HG03342 (cell line): ENCODE measurements around the gene IL1RL2.

Experiments used
- ATAC-seq: cut with Tn5 transposase; IDR thresholded peaks from one replicate; pipeline ENCODE4 v1.9.1; 2021; ENCODE audit warnings: mild to moderate bottlenecking, moderate library complexity; ENCODE audit not compliant: unreplicated experiment

IL1RL2 gene

DNA sequence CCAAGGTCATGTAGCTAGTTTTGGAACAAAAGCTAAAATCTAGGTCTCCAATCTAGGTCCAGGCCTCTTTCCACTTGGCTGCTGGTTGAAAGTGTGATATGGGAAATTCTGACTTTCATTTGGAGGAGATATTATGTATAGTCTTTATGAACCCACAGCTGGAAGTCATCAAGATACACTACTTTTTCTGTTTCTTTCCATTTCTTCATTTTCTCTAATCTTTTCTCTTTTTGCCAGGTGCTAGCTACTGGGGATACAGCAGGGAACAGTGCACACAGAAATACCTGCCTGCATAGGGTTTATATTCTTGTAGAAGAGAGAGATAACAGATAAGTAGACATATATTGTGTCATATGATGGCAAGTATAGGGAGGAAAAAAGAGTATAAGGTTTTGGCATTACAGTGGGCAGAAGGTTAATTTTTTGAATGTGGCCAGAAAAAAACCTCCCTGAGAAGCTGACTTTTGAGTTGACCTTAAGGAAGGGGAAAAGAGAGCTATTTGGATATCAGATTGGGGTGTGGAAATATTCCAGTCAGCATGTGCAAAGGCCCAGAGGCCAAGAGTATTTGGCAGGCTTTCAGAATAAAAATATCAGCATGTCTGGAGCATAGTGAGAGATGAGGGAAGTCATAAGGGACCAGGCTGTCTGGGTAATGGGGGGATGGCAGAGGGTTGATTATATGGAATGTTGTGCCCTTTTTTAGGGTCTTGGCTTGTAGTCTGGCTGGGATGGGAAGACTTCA, 28.6 kb upstream of the IL1RL2 start:
- no peak for ATAC-seq

DNA sequence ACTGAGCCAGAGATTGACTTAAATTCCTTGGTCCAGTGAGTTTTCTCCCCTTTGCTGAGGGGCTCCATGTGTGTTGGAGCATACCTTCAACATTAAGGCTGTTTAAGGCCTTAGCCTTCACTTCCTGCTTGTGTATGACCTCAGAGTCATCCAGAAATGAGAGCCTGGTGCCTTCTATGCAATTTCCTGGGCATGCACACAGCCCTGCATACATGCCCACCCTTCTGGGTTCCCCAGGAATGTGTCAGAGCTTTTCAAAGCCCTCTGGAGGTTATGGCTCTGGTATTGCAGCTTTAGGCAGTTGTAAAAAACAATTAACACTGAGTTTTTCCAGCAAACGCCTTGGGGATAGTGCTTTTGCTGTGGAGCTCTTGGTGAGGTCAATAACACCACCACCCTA, 27.5 kb upstream of the IL1RL2 start:
- no peak for ATAC-seq

DNA sequence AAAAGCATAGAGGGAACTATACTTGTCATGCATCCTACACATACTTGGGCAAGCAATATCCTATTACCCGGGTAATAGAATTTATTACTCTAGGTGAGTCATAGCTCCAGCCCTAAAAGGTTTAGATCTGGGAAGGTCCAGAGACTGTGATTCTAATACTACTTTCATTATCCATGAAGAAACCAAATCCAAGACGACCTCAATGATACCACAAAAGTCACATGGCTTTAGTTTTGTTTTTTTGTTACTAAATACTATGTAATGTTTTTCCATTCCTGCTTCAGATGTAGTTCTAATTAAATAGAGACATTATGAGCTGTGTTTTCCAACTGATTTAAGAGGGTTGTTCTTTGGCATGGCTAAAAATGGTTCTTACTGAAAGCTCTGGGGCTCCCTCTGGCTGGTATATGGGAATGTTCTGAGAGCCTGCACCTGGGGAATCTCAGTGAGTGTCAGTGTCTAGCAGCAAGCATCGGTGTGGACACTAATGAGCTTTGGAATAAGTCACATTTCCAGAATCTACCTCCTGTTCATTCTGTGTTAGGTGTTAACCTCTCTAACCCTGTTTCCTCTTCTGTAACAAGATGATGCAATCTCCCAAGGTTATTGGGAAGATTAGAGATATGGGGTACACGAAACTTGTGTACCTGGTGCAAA, 20.5 kb upstream of the IL1RL2 start:
- ATAC-seq = no peak

DNA sequence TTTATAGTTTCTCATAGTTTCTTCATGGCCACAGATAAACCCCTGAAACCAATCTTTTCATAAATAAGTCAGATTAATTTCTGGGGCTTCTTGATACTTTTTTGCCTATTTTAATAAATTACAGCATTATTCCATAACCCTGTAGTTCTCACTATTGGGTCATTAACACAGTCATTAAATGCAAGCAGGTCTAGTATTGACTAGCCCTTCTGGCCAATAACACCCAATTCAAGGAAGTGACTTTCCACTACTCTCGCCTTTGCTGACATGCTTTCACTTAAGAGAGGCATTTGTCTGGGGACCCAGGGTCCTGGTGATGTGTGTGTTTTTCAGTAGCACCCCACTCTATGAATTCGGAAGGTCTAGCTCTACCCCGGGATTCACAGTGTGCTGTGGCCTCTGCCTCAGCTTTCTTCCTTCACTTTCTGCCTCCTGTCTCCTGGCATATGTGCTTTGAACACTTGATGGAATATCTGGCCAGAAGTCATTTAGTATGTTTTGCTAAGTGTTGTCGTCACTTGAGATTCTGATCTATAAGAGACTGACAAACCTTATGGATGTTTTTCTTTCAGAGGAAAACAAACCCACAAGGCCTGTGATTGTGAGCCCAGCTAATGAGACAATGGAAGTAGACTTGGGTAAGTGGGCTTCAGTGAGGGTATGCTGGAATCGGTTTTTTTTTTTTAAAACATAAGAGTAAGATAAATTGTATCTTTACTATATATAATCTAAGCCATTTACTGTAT, 18.6 kb upstream of the IL1RL2 start:
- ATAC-seq = no peak

DNA sequence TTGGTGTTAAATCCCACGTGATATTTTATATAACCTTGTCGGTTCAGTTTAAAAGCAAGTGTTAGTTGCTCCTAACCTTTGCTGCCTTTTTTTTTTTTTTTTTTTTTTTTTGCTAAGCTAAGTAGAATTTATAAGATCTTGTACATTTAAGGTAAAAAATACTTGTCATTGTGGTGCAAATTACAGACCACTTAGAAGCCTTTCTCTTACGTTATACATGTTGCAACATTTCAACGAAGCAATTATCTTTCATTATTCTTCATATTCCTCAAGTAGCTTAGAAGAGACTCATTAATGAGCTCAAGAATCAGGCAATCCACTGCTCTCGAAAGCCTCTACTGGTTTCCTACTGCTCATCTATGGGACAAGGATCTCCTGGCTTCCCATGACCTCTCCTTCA, 14.9 kb upstream of the IL1RL2 start:
- no peak for ATAC-seq

DNA sequence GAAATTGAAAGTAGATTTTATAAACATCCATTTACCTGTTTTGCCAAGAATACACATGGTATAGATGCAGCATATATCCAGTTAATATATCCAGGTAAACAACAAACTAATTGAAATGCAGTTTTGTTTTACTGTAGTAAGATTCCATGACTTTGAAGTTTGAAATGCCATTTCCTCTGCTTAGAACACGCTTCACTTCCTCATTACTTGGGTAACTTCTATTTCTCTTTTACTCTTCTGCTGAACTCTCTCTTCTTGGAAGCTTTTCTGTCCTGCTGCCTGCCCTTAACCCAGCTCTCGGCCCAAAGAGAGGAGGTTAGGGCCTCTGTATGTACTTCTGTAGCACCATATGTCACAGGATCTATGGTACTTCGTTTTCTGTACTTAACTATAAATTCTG, 14.1 kb upstream of the IL1RL2 start:
- no peak for ATAC-seq

DNA sequence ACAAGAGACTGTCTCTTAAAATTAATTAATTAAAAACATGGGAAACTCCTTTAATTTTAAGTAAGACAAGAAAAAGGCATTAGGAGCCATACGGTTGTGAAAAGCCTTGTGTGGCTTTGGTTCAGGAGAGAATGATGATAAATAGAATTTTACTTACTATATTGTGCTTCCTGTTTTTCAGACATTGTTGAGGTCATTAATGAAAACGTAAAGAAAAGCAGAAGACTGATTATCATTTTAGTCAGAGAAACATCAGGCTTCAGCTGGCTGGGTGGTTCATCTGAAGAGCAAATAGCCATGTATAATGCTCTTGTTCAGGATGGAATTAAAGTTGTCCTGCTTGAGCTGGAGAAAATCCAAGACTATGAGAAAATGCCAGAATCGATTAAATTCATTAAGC, 10.7 kb upstream of the IL1RL2 start:
- no peak for ATAC-seq

DNA sequence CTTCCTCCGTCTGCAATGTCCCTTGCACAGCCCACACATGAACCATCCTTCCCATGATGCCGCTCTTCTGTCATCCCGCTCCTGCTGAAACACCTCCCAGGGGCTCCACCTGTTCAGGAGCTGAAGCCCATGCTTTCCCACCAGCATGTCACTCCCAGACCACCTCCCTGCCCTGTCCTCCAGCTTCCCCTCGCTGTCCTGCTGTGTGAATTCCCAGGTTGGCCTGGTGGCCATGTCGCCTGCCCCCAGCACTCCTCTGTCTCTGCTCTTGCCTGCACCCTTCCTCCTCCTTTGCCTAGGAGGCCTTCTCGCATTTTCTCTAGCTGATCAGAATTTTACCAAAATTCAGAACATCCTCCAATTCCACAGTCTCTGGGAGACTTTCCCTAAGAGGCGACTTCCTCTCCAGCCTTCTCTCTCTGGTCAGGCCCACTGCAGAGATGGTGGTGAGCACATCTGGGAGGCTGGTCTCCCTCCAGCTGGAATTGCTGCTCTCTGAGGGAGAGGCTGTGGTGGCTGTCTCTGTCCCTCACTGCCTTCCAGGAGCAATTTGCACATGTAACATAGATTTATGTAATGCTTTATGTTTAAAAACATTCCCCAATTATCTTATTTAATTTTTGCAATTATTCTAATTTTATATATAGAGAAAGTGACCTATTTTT, 8.9 kb upstream of the IL1RL2 start:
- no peak for ATAC-seq

DNA sequence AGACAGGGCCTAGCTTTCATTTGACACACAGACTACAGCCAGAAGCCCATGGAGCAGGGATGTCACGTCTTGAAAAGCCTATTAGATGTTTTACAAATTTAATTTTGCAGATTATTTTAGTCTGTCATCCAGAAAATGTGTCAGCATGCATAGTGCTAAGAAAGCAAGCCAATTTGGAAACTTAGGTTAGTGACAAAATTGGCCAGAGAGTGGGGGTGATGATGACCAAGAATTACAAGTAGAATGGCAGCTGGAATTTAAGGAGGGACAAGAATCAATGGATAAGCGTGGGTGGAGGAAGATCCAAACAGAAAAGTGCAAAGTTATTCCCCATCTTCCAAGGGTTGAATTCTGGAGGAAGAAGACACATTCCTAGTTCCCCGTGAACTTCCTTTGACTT, 7.8 kb upstream of the IL1RL2 start:
- no peak for ATAC-seq

DNA sequence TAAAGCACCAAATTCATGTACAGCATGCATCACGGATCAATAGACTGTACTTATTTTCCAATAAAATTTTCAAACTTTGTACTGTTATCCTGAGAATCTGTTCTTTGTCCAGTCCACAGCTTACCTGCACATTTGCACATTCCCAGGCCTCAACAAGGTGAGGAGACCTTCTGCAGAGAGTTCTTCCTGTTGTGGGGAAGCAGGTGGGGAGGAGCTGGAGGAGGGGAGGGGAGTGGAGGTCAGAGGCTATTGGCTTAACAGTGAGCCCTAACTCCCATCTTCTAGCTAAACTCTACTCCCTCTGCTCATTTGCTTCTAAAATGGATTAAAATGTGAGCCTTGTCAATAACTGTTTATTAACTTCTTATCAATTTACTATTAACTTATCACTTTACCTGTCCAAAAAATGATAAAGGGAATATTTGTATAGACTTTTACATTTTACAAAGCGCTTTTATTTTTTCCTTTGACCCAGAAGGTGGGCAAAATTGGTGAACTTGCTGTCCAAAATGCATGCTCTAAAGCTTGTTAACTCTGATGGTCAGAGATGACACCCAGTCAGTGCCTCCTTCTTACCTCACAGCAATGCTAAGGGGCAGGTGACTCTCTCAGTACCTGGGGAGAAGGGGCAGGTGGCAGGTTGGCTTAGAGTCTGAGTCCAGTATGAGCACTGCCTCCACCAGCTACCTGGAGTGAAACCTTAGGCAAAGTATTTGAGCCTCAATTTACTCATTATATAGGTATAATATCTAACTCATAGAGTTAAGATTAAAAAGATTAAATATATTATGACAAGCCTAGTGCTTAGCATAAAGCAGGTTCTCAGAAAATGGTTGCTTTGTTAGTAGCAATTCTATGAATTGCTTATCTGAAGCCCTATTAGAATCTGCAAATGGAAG, 6.8 kb upstream of the IL1RL2 start:
- ATAC-seq = no peak

DNA sequence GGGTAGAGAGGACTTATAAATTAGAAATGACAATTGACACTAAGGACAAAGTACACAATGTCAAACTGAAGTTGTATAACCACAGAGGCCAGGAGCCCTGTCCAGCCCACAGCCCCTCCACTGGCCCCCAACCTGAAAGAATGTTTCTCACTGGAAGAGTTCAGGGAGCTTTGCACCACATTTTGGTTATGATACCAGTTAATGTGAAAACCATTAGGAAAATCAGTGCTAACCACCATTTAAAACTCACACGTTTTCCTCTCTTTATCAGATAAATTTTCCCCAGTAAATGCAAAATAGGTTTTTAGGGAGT, 6.2 kb upstream of the IL1RL2 start:
- no peak for ATAC-seq

DNA sequence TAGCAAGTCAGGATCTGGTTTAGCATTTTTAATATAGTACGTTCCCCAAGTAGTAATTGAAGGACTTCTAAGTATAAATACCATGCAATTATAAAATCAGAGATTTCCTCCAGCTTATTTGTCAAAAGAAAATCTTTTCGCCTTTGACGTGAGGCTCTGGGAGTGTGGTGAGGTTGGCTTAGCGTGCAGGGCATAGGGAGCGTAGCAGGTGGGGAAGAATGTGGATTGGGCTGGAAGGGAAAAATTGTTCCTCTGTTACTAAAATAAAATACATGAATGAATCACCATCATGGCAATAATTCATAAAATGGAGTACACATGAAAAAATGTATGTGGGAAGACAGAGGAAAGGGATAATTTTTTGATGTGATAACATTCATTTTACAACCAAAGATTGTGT, 5.4 kb upstream of the IL1RL2 start:
- ATAC-seq = no peak

DNA sequence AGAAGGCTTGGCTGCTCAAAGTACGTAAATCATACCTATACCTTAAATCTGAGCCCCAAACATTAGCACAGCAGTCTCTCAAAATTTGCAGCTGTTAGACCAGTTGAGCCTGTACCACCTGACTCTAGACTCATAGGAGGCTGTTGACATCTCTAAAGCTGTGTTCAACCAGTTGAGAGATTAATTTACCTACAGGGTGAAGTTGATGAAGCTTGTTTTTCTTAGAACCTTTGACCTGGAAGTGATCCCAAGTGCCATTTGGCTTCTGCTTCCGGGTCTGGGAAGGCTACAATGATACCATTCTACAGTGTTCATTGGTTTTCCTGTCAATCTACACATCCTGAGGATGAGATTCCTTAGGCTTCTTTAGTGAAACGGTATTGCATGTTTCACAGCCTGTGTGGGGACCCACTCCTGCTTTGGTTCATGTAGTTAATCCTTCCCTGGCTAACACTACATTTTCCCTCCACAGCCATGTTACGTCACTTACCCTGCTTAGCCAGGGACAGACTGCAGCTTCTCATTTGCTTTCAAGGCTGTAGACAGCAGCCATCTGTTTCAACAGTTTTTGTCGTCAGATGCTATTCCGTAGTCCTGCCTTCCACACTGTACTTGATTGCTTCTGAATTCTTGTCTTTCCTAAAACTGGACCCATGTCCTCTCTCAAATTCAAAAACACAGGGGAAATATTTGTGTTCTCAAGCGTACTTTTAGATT, 4.7 kb upstream of the IL1RL2 start:
- no peak for ATAC-seq

DNA sequence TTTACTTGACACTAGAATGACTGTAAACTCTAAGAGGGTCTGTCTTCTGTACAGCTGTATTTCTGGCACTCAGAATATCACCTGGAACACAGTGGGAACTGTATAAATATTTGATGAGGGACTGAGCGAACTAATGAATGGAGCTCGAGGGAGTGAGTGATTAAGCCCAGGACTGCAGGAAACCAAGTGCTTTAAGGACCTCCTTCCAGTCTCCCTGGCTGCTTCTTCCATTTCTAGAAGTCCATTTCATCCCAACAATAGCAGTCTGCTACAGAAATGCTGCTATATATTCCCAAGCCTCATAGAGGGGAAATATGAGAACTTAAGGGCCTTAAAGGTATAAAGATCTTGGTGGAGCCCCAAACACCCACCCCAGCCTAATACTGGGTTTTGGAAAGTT, 2.8 kb upstream of the IL1RL2 start:
- no peak for ATAC-seq

DNA sequence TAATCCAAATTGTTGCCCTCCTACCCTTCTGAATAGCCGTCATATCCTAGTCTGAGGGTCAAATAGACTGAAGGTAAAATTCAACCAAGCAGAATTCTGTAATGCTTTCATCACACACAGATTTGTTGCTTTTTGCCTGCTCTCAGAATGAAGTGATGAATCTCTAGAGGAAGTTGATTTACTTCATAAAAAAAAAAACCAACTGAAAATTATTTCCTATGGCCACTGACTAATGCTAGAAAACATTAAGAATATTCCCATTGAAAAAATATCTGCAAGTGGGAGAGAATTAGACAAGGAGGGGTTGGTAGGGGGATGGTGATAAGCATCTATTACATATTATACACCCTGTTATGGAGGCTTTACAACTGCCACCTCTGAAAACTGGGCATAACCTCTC, 2.3 kb upstream of the IL1RL2 start:
- no peak for ATAC-seq

DNA sequence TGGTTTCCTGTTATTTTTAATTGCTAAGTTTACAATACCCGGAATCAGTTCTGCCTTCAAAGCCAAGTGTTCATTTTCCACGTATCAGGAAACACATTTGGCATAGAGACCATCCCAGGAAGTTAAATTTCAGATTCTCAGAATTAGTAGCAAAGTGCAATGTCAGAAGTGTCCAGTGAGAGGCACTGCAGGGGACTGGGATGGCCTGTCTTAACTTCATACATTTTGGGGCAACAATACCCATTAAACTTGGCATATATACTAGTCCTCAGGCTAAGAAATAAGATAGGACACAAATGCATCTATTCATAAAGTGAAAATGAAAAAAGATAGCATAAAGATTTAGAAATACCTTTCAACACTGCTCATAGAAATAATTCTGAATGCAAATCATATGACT, 1.5 kb upstream of the IL1RL2 start:
- ATAC-seq = no peak

DNA sequence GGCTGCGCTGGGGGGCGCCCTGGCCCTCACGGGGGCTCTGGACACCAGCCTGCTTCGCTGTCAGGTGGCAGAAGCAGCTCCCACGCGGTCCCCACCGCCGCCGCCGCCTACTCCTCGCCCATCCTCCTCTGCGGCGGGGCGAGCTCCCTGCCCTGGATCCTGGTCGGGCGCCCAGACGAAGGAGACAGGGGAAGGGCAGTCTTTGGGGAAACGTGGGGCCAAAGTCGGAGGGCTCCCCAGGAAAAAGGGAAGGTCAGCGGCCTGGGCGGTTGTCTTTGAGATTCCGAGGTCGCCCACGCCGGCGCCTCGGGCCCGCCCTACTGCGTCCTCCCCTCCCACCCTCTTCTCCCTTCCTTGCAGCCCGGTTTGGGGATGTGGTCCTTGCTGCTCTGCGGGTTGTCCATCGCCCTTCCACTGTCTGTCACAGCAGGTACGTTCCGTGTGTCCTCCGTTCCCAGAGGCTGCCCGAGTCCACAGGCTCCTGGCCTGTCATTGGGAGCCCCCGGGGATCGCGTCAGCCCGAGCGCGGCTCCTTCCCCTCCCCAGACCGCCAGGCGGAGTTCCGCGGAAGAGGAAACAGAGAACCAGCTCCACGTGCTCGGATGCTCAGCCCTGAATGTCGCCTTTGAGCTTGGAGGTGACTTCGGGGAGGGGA, 800 bp downstream of the IL1RL2 start:
- no peak for ATAC-seq

DNA sequence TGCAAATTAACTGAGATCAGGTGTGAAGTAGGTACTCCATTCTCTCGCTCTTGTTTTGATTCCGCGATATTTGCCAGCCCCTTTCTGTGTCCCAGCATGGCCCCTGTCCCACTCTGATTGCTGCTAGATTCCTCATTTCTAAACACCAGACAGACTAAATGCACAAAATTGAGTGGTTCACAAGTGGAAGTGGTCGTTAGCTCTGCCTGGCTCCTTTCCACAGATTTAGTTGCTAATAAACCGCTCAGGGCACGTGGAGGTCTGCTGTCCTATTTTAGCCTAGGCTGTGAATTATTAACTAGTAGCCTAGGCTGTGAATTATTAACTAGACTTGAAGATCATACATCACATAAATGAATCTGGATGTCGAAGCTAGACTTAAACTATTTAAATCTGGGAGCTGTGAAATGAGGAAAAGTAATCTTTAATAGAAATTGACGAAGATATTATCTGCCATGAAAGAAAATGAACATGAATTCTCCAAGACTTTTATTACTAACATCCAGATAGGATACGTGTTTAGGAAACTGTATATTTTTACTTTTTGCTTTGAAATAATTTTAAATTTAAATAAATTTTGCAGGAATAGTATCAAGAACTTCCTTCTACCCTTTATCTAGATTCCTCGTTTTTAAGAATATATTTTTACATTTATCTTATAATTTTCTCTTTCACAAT, 3.7 kb downstream of the IL1RL2 start:
- no peak for ATAC-seq

DNA sequence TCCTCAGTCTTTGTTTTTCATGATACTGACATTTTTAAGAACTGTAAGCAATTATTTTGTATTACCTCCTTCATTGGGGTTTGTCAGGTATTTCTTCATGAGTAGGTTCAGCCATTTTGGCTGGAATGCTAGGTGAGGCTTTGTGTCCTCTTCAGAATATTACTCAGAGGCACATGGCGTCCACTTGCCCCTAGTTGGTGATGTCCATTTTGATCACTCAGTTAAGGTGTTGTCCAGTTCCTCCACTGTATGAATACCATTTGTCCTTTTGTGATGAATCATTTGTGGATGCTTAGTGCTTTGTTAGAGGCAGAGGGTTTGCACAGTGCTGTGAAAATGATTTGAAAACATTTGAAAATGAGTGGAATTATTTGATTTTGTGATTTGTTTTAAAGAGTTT, 4.7 kb downstream of the IL1RL2 start:
- no peak for ATAC-seq
